Activated naive CD4-positive, alpha-beta T cell (primary cell): Measurements from ENCODE around the gene LAMA3.
"Not testable (repeated sequence)": the region's sequence is repeated elsewhere in the genome, so short reads cannot be mapped to it uniquely, and the experiment has no call there.

Experiments used
- DNase-seq, 4 experiments: peaks; one replicate each; lab custom pipeline; 2025; lab: John Stamatoyannopoulos, UW

LAMA3 gene

DNA sequence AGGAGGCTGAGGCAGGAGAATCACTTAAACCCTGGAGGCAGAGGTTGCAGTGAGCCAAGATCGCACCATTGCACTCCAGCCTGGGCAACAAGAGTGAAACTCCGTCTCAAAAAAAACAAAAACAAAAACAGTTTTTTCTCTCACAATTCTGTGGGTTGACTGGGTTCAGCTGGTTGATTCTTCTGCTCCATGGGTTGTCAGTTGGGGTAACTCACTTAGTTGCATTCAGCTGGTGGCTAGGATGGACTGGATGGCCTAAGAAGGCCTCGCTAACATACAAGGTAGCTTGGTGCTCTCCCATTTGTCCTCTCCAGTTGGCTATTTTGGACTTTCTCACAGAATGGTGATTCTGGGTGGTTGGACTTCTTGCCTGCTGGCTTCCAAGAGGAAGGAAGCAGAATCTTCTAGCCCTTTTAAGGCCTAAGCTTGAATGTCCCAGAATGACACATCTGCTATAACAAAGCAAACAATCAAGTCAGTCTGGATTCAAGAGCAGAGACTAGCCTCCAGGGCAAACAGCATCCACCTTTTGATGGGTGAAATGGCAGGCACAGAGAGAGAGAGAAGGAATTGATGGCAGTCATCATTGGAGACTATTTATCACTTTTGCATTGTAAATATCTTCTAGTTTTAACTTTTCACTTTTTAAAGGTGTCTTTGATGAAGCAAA lies 17.9 kb downstream of the LAMA3 start:
- no peak for DNase-seq

DNA sequence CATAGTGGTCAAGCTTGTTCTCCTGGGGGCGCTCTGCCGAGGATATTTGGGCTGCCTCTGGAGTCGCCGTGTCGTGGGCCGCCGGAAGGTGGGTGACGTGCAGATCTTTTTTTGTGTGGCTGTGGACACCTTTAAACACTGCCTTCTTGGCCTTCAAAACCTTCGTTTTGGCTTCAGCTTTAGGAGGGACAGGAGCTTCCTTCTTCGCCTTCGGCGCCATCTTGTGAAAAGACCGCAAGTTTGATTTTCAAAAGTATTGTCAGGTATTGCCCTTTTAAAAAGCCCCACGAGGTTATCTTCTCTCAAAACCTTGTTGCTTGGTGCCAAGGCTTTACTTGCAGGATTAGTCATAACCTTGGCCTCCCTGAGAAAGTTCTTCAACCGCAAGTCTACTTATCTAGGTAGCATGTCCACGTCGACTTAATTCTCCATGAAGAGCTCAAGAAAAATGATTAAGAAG lies 20.8 kb downstream of the LAMA3 start:
- DNase-seq = no peak

DNA sequence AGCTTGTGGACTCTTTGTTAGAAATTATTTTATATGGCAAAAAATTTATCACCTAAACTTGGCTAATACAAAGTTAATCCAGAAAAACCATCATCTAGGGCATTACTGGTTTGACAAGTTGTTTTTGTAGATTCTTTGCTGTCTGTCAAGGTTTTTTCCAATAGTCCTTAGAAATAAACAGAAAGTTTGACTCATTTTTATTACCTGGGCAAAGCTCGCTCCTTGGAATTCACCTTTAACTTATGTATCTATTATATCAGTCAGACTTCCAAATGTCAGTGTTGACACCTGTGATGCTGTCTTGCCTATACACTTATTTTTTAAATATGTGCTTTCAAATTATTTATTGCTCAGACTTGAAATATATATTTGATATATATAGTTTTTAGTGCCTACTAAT lies 21.7 kb downstream of the LAMA3 start:
- no peak for DNase-seq

DNA sequence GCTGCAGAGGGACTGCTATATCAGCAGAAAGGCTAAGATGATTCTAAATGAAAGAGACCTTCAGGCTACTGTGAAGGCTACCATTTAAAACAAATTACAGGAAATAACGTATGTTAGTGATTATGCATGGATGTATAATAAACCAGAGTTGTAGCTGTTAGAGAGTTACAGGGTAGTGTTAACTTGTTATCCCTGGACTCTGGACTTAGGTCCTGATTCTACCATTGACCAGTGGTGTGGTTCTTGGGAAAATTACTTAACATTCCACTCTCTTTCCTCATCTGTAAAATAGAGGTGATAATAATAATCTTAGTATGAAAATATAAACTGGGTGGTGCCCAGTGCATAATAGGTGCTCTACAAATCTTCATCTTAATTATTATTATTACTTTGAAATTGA lies 22.2 kb downstream of the LAMA3 start:
- DNase-seq = no peak

DNA sequence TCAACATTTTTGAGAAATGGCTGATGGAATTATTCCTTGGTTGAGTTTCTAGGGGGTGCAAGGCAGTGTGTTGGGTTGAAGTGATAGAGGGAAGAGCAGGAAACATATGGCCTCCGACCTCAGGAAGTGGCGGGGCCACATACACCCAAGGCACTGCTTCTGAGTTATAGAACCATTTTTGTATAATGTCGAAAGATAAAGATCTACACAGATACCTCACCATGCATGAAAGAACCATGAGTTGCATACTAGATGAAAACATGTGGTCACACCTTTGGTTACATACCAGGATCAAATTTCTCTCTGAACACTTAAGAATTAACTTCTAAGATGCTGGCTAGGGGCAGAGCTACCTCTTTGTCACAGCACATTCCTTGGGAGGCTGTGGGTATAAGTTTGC lies 23.2 kb downstream of the LAMA3 start:
- DNase-seq = no peak

DNA sequence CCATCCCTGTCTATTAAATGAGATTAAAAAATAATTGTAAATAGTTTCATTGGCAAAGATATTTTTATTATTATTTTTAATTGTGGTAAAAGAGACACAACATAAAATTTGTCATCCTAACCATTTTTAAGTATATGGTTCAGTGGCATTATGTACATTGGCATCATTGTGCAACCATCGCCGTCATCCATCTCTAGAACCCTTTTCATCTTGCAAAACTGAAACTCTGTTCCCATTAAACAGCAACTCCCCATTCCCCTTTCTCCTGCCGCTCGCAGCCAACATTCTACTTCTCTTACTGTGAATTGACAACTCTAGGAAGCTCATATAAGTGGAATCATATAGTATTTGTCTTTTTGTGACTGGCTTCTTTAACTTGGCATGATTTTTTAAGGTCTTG lies 25.3 kb downstream of the LAMA3 start:
- no peak for DNase-seq

DNA sequence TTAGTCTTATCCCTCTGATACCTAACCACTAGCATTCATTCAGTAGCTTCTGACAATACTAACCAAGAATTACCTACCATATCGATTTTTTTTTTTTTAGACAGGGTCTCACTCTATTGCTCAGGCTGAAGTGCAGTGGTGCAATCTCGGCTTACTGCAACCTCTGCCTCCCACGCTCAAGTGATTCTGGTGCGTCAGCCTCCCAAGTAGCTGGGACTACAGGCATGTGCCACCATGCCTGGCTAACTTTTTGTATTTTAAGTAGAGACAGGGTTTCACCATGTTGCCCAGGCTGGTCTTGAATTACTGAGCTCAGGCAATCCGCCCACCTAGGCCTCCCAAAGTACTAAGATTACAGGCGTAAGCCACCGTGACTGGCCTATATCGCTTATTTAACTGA lies 26.8 kb downstream of the LAMA3 start:
- DNase-seq = not testable (repeated sequence)

DNA sequence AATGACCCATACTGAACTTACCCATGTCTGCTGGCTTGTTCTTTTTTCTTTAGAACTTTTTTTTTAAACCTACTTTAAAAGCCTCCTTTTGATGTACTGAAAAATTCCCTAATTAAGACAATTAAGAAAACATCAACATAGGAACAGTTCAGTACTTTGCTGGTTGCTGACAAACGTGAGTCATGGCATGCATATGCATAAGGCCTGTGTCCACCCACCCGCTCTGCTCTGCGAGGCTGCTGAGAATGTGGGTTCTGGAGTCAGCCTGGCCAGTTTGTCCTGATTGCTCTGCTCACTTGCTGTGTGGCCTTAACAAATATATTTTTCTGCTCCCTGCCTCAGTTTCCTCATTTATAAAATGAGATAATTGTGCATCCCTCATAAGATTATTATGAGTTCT lies 27.3 kb downstream of the LAMA3 start:
- no peak for DNase-seq

DNA sequence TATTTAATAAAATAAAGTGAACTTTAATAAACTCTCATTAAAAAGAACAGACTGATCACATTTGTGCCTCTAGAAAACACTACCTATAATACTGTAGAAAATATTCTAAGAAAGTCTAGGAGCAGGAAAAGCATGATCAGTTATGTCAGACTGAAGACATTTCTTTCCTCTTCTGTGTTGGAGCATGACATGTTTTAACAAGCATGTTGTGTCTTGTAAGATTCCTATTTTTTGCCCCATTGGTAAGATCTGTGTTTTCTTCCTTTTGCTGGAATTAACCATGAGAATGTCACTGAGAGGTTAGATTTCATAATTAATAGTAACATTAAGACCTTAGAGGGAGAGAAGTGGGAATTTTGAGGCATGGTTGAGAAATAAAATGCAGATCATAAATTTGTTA lies 27.7 kb downstream of the LAMA3 start:
- DNase-seq = no peak

DNA sequence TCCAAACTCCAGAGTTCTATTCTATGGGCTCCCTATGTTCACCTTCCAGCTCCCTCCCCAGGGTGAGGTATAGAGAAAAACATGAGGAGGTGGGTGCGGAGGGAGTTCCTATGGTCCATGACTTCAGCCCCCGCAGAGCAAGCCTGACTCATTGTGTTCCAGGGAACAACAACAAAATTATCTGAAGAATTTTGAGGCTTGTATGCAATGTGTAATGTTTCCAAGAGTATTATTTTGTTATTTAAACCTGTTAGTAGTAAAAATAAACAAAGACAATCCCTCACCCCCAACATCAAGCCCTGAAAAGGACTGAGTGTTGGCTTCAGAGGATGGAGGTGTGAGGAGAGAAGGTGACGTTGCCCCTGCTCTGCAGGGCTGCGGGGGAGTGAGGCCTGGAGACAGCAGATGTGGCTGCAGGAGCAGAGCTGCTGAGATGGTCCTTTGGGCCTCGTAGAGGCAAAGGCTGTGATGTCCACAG lies 29.0 kb downstream of the LAMA3 start:
- DNase-seq = no peak

DNA sequence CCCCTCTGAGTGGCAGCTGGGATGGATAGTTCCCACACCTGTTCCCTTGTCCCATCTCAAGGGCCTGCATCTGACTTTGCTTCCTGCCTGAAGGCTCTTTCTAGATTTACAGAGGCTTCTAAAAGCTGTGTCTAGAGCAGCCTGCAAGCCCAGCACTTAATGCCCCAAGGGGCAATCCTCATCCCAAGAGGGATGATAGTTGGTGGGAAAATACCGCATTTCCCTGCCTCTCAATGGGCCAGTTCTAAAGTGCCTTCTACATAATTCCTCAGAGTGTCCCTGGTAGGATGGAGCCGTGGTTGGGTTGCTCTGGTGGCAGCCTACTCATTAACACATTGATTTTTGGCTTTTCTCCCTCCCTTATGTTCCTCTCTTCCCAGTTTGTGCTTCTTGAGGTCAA lies 29.5 kb downstream of the LAMA3 start:
- DNase-seq = no peak

DNA sequence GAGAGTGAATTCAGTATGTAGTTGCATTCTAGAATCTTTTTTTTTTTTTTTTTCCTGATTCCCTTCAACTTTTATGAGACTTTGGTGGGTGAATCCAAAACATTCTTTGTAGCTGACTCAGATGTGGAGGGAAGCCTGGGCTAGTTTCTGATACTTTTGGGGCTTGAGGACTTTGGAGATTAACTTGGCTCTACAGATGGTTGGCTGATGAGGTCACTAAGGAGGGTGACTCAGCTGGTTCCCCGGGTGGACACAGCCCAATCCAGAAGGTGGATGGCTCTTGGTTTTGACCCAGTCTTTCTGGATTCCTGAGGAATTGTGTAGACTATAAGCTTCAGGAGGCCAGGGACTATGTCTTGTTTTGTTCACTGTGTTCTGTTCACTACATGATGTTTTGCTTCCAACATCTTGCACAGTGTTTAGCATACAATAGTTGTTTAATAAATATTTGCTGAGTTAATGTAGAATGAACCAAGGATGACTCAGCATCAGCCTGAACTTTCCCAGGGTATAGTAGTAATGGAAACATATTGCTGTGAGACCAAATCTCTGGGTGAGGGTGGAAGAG lies 30.5 kb downstream of the LAMA3 start:
- no peak for DNase-seq

DNA sequence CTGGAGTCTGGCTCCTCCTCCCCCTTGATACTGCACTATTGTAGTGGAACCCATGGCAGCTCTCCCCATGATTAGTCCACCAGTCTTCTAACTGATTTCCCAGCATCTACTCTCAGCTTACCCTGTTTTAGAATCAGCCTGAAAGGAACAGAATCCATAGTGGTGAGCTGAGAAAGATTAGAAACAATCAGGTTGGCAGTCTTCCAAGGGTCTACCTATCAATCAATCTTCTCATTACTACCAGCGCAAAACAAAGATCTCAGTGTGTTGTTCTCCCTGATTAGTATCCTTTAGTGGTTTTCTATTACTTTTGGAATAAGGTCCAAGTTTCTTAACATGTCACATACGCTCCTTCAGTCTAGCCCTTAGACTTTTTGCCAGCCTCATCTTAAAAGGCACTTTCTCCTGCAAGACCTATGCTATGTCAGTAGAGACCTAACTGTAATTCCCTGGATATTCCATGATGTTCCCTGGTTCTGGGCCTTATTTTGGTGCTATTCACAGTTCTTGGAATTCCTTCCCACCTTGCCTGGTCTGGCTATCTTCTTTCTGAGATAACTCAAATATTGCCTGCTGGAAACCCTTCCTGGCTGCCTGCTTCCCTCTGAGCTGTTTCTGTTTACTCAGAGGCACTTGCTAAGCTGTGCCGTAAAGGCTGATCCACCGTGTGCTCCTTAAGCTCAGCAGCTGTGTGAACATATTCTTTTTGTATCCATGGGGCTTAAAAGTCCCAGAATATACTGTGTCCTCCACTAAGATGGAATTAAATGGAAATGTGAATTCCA lies 32.6 kb downstream of the LAMA3 start:
- DNase-seq = no peak

DNA sequence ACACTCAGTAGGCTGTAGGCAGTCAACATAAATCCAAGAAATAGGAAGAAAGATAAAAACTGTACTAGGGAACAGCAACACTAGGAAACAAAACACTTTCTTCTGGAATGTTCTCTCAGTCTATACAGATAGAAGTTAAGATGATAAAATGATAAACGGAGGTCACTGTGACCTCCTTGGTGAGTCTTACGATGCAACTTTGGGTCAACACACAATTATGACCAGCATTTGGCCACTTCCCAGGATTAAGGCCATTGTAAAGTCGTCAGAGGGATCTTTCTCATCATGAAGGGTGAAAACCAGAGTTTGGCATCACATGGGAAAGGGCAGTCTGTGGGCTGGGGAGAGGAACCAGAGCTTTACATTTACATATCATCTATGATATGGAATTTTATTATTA lies 33.4 kb downstream of the LAMA3 start:
- DNase-seq = no peak

DNA sequence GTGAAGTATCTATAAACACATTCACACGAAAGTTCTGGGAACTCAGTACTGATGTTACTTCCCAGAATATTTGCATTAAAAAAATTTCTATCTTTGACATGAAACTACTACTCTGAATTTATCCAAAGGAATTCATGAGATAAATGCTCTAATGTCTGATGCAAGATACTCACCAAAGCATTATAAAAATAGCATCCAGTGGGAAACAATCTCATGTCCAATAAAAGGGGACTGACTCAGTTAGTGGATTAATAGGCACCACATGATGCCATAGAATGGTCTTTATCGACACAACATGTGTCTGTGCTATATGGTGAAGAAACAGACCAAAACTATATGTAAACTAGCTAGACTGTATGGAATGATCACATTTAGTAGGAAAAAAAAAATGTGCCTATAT lies 33.9 kb downstream of the LAMA3 start:
- DNase-seq = no peak

DNA sequence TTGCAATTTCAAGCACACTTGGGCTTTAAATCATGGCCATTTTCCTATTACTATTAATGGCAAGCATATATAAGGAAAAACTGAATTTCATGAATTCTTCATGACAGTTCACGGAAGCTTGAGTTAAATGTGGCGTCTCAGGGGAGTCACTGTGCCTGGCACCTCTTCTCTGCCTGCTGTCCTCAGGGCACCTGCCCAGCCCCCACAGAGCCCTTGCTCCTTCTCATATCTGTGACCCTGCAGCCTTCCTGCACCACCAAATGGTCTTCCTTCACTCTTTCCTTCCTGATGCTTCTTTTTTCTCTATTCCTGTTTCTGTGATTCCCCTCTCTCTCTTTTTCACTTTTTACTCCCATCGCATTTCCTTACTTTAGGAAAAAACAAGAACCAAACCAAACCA lies 35.4 kb downstream of the LAMA3 start:
- no peak for DNase-seq

DNA sequence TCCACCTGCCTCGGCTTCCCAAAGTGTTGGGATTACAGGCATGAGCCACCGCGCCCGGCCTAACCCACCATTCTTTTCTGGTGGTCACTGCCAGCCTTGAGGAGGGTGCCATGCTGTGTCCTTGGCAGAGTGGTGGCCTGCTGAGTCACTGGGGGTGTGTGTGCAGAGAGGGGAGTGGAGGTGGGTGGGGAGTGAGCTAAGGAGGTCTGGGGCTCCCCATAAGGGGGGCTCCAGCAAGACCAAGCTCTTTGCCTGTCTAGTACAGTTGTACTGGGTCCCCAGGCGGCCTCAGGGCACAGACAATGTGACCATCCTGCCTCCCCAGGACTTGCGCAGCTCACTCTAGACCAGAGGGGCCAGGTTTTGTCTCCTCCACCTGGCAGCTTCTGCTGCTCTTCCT lies 36.1 kb downstream of the LAMA3 start:
- no peak for DNase-seq

DNA sequence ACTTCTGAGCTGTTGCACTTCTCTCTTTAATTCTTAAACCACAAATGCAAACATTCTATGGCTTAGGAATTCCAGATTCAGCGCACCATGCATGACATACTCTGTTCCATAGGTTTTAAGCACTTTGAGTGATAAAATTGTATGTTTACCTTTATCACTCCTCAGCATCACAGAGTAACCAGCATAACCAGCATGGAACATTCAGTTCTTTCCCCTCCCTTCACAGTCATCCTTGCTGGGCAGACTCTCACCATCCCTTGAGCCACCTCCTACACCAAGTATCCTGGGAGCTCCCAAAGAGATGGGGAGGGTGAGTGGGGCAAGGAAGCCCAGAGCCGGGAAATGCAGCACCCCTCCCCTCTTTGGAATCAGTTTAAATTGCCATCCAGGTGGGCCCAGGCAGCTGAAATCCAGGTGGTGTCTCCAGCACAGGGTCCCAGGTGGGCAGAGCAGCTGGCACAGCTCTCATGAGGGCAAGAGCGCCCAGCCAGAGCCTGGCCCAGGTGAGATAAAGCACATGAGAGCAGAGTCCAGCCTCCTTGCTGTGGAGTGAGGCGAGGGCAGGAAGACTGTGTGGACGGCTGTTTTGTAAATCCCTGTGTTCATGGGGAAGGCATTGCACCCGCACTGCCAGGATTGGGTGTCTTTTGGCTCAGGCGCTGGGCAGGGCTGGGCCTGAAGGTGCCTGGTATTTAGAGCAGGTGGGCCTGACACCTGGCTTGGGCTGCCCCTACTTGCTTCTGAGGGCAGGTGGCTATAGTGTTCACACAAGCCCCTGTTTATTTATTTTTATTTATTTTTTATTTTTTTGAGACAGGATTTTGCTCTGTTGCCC lies 36.8 kb downstream of the LAMA3 start:
- no peak for DNase-seq

DNA sequence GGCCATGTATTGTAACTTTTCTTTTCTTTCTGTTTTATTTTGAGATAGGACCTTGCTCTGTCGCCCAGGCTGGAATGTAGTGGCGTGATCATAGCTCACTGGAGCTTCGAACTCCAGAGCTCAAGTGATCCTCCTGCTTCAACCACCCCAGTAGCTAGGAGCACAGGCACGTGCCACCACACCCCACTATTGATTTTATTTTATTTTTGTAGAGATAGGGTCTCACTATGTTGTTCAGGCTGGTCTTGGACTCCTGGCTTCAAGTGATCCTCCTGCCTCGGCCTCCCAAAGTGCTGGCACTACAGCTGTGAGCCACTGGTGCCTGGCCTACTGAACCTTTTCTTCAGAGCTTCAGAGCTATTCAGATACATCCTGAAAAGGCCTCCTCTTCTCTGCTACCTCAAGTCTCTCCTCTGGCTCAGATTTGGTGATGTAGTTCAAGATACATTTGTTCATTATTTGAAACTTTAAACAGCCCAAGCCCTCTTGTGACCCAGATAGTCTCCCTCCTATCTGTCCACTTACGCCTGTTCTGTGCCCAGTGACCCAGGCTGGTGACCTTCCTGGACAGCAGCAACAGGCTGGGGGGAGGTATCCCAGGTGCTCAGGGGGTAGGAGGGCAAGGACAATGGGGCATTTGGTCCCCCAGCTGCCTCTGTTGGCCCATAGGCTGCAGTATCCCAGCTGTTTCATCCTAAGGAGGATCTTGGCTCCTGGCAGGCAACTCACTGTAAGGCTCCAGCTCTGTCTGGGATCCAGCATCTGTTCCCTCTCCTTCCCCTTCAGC lies 38.6 kb downstream of the LAMA3 start:
- no peak for DNase-seq

DNA sequence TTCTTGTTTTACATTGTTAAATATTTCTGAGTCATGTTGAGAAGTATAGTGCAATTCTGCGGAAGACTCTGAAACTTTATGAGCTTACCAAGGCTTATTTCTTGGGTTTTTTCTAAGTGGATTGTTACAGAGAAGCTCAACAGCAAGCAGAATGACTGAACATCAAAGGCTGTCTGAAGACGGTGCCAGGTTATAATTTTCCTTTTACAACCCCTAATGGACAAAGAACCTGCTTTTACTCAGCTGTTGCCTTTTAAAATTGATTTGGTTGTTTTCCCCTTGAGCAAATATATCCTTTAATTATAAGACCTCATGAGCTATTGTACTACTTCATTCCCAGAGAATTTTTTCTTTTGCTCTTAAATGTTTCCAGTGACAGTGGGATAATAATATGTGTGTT lies 41.6 kb downstream of the LAMA3 start:
- DNase-seq = no peak

DNA sequence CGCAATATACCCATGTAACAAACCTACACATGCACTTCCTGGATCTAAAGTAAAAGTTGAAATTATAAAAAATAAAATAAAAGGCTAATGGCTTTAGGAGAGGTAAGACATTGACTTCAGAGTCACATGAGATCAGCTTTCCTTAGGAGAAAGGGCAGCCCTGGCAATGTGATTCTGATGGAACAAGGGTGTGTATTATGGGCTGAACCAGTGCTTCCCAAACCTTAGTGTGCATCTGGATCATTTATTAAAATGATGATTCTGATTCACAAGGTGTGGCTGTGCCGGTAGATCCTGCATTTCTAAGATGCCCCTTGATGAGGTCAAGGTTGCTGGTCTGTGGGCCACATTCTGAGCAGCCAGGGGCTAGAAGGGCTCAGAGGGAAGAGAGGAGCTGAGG lies 42.6 kb downstream of the LAMA3 start:
- DNase-seq = no peak

DNA sequence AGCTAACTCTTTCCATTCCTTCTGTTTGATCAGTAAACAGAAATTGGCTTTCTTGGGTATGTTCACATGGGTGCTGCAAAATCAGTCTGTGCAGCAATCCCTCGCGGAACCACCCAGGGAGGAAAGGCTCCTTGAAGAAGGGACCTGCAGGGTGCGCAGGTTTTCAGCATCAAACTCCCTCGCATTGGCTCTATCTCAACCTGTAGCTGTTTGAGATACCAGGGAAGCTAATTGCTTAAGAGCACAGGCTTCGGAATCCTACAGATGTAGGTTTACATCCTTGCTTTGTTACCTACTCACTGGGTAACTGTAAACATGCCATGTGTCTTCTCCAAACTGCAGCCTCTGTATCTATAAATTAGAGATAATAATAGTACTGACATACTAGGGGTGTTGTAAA lies 43.2 kb downstream of the LAMA3 start:
- DNase-seq = no peak
